GM19035 (cell line): ENCODE measurements around the gene CPA2.

ENCODE experiments used
- ATAC-seq: cut with Tn5 transposase; IDR thresholded peaks from one replicate; pipeline ENCODE4 v1.9.1; 2021; ENCODE audit not compliant: unreplicated experiment

Gene CPA2

GRCh38 chr7:130279286-130279685, 12.6 kb downstream of the CPA2 start:
- ATAC-seq, result no peak

- no peak for ATAC-seq
Measured at GRCh38 chr7:130279906-130280305, 13.2 kb downstream of the CPA2 start.

GRCh38 chr7:130281260-130281659, 14.6 kb downstream of the CPA2 start:
- no peak for ATAC-seq

- ATAC-seq, result no peak
Measured at GRCh38 chr7:130286881-130287280, 20.2 kb downstream of the CPA2 start.

- no peak for ATAC-seq
Measured at GRCh38 chr7:130288168-130288567, 21.5 kb downstream of the CPA2 start.

- ATAC-seq, result no peak
Measured at GRCh38 chr7:130288829-130289228, 22.2 kb downstream of the CPA2 start.

GRCh38 chr7:130289478-130289877, 22.8 kb downstream of the CPA2 start:
- no peak for ATAC-seq

GRCh38 chr7:130290745-130291144, 24.1 kb downstream of the CPA2 start:
- no peak for ATAC-seq

GRCh38 chr7:130292682-130293257, 26.1 kb downstream of the CPA2 start, which contains the start of gene CPA4:
Gene CPA4, plus strand, starts transcription at chr7:130293161. Its CDS starts 20 bp downstream, at chr7:130293181.
- no peak for ATAC-seq

- no peak for ATAC-seq
Measured at GRCh38 chr7:130293521-130293920, 26.9 kb downstream of the CPA2 start.

GRCh38 chr7:130294314-130294713, 27.7 kb downstream of the CPA2 start:
- no peak for ATAC-seq

GRCh38 chr7:130296221-130296951, 29.7 kb downstream of the CPA2 start:
- ATAC-seq, result no peak

GRCh38 chr7:130297628-130298543, 31.2 kb downstream of the CPA2 start:
- ATAC-seq, result no peak

GRCh38 chr7:130298544-130299326, 32.1 kb downstream of the CPA2 start:
- ATAC-seq, result no peak

GRCh38 chr7:130299866-130300265, 33.2 kb downstream of the CPA2 start:
- no peak for ATAC-seq

GRCh38 chr7:130301501-130302020, 34.9 kb downstream of the CPA2 start:
- ATAC-seq, result no peak

- no peak for ATAC-seq
Measured at GRCh38 chr7:130302649-130303048, 36.0 kb downstream of the CPA2 start.

- ATAC-seq, result no peak
Measured at GRCh38 chr7:130303127-130303526, 36.5 kb downstream of the CPA2 start.

GRCh38 chr7:130303551-130303950, 36.9 kb downstream of the CPA2 start:
- ATAC-seq, result no peak

- no peak for ATAC-seq
Measured at GRCh38 chr7:130303982-130304381, 37.3 kb downstream of the CPA2 start.

GRCh38 chr7:130304878-130305277, 38.2 kb downstream of the CPA2 start:
- no peak for ATAC-seq
